ENCODE results near the gene ANP32D. TPM values are rescaled to one million over a fixed set of nuclear protein-coding genes. Genes with fewer than 3 reads are reported as not detected.
"Not testable (repeated sequence)": the region's sequence is repeated elsewhere in the genome, so short reads cannot be mapped to it uniquely, and the experiment has no call there.

The ANP32D gene
- total RNA-seq (2021; ENCODE audit: unreplicated experiment) = not detected
- 0.34 TPM for polyA plus RNA-seq (2012; ENCODE audit: insufficient read length)
- not detected for Bru-seq, nascent RNA
- BruChase-seq, experiment 1, labeled RNA remaining after a 2-hour chase = percentile 23 among the genes with signal in this experiment
- not detected for BruChase-seq, experiment 2, labeled RNA remaining after a 6-hour chase
- long read RNA-seq = 0 reads

GRCh38 chr12:48472259-48472658 lies at the start of gene ANP32D:
Gene ANP32D (plus strand): TSS chr12:48472559. CDS start chr12:48472665, 106 bp downstream.
- H3K27ac ChIP-seq (ENCODE audit: low read length) = no peak within 1 kb of the TSS
- intact Hi-C loops (cut with micrococcal nuclease; ENCODE audit: unreplicated experiment) (no loop called here), in situ Hi-C loops (cut with HindIII; ENCODE audit: low pct_unique_long_range_greater_than_20kb, low sequenced_read_pairs) (no loop called here)
- CTCF ChIA-PET = interaction anchor here (0.7 kb wide), 1 partner anchor 230 kb away, joined by 16 read pairs; no protein-coding TSS in a partner anchor
- no peaks in the 10 kb centered on the region for H3K27me3 ChIP-seq (ENCODE audit: control insufficient read depth, insufficient read depth, low read length)
- POLR2A ChIA-PET = no interaction called here
- no peaks in the 10 kb centered on the region for H3K4me1 ChIP-seq (ENCODE audit: control insufficient read depth, insufficient read depth, low read length)
- no peak for TF ChIP-seq TCF7L2 (IDR thresholded peaks at IDR 0.05; ENCODE audit: low read depth, low read length)
- BruUV-seq (replicated peaks) = no TSS peak
- DNase-seq (ENCODE audit: low read depth, low spot score) (no peak), ATAC-seq (no peak)
- no peaks in the 10 kb centered on the region for H3K36me3 ChIP-seq (ENCODE audit: control insufficient read depth, insufficient read depth, low read length)
- H3K4me3 ChIP-seq (ENCODE audit: low read depth in 2 of 2, low read length in 2 of 2) = no peak within 1 kb of the TSS
- H3K9me3 ChIP-seq (ENCODE audit: control insufficient read depth, insufficient read depth, low read depth, low read length) = no peaks in the 10 kb centered on the region

DNA sequence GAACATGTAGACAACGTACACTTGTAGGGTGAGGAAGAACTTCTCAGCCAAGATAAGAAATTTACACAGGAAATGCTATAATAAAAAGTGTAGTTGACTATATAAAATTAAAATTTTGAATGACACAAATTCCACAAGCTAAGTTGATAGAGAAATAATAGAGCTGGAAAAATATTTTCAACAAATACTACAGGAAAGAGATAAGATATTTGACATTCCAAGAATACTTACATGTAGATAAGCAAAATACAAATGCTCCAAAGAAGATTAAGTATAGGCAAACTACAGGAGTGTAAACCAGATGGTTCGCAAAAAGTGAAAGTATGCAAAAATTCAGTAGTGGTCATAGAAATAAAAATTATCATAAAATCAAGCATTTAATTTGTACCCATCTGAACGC lies 49.2 kb upstream of the ANP32D start:
- Histone ChIP-seq H3K27me3 (ENCODE audit: control insufficient read depth, insufficient read depth, low read length) (peaks cover 7% of the 10 kb centered on the region), H3K4me3 (ENCODE audit: low read depth in 2 of 2, low read length in 2 of 2) (no peak overlapping the region), H3K4me1 (ENCODE audit: control insufficient read depth, insufficient read depth, low read length) (no peaks in the 10 kb centered on the region), H3K36me3 (ENCODE audit: control insufficient read depth, insufficient read depth, low read length) (no peaks in the 10 kb centered on the region), H3K27ac (ENCODE audit: low read length) (no peak overlapping the region), H3K9me3 (ENCODE audit: control insufficient read depth, insufficient read depth, low read depth, low read length) (no peaks in the 10 kb centered on the region)
- in situ Hi-C loops (cut with HindIII; ENCODE audit: low pct_unique_long_range_greater_than_20kb, low sequenced_read_pairs) = no loop called here
- DNase-seq (ENCODE audit: low read depth, low spot score) (no peak), ATAC-seq (no peak)
- no peak for TF ChIP-seq TCF7L2 (IDR thresholded peaks at IDR 0.05; ENCODE audit: low read depth, low read length)
- no peak for TF ChIP-seq POLR2AphosphoS5 (IDR thresholded peaks at IDR 0.05; ENCODE audit: low read depth, low read length)
- TF ChIP-seq SIN3A (IDR thresholded peaks at IDR 0.05; ENCODE audit: borderline replicate concordance, insufficient read depth, low read depth, low read length) = no peak
- TF ChIP-seq, protein P1, sequence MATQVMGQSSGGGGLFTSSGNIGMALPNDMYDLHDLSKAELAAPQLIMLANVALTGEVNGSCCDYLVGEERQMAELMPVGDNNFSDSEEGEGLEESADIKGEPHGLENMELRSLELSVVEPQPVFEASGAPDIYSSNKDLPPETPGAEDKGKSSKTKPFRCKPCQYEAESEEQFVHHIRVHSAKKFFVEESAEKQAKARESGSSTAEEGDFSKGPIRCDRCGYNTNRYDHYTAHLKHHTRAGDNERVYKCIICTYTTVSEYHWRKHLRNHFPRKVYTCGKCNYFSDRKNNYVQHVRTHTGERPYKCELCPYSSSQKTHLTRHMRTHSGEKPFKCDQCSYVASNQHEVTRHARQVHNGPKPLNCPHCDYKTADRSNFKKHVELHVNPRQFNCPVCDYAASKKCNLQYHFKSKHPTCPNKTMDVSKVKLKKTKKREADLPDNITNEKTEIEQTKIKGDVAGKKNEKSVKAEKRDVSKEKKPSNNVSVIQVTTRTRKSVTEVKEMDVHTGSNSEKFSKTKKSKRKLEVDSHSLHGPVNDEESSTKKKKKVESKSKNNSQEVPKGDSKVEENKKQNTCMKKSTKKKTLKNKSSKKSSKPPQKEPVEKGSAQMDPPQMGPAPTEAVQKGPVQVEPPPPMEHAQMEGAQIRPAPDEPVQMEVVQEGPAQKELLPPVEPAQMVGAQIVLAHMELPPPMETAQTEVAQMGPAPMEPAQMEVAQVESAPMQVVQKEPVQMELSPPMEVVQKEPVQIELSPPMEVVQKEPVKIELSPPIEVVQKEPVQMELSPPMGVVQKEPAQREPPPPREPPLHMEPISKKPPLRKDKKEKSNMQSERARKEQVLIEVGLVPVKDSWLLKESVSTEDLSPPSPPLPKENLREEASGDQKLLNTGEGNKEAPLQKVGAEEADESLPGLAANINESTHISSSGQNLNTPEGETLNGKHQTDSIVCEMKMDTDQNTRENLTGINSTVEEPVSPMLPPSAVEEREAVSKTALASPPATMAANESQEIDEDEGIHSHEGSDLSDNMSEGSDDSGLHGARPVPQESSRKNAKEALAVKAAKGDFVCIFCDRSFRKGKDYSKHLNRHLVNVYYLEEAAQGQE (IDR thresholded peaks at IDR 0.05; ENCODE audit: insufficient read depth in 1 of 2, low read depth in 2 of 2, low read length in 1 of 2) = no peak
- TF ChIP-seq, protein P2, sequence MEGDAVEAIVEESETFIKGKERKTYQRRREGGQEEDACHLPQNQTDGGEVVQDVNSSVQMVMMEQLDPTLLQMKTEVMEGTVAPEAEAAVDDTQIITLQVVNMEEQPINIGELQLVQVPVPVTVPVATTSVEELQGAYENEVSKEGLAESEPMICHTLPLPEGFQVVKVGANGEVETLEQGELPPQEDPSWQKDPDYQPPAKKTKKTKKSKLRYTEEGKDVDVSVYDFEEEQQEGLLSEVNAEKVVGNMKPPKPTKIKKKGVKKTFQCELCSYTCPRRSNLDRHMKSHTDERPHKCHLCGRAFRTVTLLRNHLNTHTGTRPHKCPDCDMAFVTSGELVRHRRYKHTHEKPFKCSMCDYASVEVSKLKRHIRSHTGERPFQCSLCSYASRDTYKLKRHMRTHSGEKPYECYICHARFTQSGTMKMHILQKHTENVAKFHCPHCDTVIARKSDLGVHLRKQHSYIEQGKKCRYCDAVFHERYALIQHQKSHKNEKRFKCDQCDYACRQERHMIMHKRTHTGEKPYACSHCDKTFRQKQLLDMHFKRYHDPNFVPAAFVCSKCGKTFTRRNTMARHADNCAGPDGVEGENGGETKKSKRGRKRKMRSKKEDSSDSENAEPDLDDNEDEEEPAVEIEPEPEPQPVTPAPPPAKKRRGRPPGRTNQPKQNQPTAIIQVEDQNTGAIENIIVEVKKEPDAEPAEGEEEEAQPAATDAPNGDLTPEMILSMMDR (IDR thresholded peaks at IDR 0.05) = no peak
- BruUV-seq (replicated peaks) = no TSS peak
- CTCF ChIA-PET = no interaction called here
- POLR2A ChIA-PET = no interaction called here
- intact Hi-C loops (cut with micrococcal nuclease; ENCODE audit: unreplicated experiment) = no loop called here

- Histone ChIP-seq H3K36me3 (ENCODE audit: control insufficient read depth, insufficient read depth, low read length) (no peaks in the 10 kb centered on the region), H3K27me3 (ENCODE audit: control insufficient read depth, insufficient read depth, low read length) (peaks cover 7% of the 10 kb centered on the region), H3K9me3 (ENCODE audit: control insufficient read depth, insufficient read depth, low read depth, low read length) (no peaks in the 10 kb centered on the region), H3K4me1 (ENCODE audit: control insufficient read depth, insufficient read depth, low read length) (no peaks in the 10 kb centered on the region), H3K27ac (ENCODE audit: low read length) (no peak overlapping the region), H3K4me3 (ENCODE audit: low read depth in 2 of 2, low read length in 2 of 2) (no peak overlapping the region)
- ATAC-seq = no peak
- TF ChIP-seq POLR2AphosphoS5 (IDR thresholded peaks at IDR 0.05; ENCODE audit: low read depth, low read length) = no peak
- TF ChIP-seq, protein P2 (IDR thresholded peaks at IDR 0.05) = no peak
- TF ChIP-seq TCF7L2 (IDR thresholded peaks at IDR 0.05; ENCODE audit: low read depth, low read length) = no peak
- ChIA-PET CTCF (no interaction called here), POLR2A (no interaction called here)
- no TSS peak for BruUV-seq (replicated peaks)
- no peak for DNase-seq (ENCODE audit: low read depth, low spot score)
- in situ Hi-C loops (cut with HindIII; ENCODE audit: low pct_unique_long_range_greater_than_20kb, low sequenced_read_pairs) (no loop called here), intact Hi-C loops (cut with micrococcal nuclease; ENCODE audit: unreplicated experiment) (no loop called here)
Observed at GRCh38 chr12:48424644-48425043, 47.7 kb upstream of the ANP32D start.

- H3K27me3 ChIP-seq (ENCODE audit: control insufficient read depth, insufficient read depth, low read length); H3K27ac ChIP-seq (ENCODE audit: low read length); H3K4me1 ChIP-seq (ENCODE audit: control insufficient read depth, insufficient read depth, low read length); in situ Hi-C loops (cut with HindIII; ENCODE audit: low pct_unique_long_range_greater_than_20kb, low sequenced_read_pairs); H3K9me3 ChIP-seq (ENCODE audit: control insufficient read depth, insufficient read depth, low read depth, low read length); DNase-seq (ENCODE audit: low read depth, low spot score); ATAC-seq; CTCF ChIA-PET; H3K4me3 ChIP-seq (ENCODE audit: low read depth in 2 of 2, low read length in 2 of 2); H3K36me3 ChIP-seq (ENCODE audit: control insufficient read depth, insufficient read depth, low read length); intact Hi-C loops (cut with micrococcal nuclease; ENCODE audit: unreplicated experiment); POLR2A ChIA-PET; BruUV-seq (replicated peaks): not testable (repeated sequence)
Observed at GRCh38 chr12:48434016-48434415, 38.3 kb upstream of the ANP32D start.

All from Panc1 (cell line).